GM13977 (cell line): ENCODE results near the gene PDPK1.

Experiments used
- DNase-seq: peaks from one replicate; pipeline ENCODE4 v3.0.0; 2012; ENCODE audit warnings: low spot score
- CTCF ChIP-seq: IDR thresholded peaks from 2 replicates; pipeline ENCODE4 v1.5.1; 2012; ENCODE audit warnings: mild to moderate bottlenecking, control low read depth; ENCODE audit not compliant: insufficient read depth; ENCODE audit errors: extremely low read depth, missing control alignments
- in situ Hi-C: fragments of 300-500 bp; cut with MboI; formaldehyde crosslinking; loops from one replicate; pipeline ENCODE4 v1.12.0; 2022; ENCODE audit warnings: low sequenced_read_pairs, low pct_unique_long_range_greater_than_20kb, mixed read lengths, inconsistent platforms; ENCODE audit not compliant: unreplicated experiment

The PDPK1 gene

DNA sequence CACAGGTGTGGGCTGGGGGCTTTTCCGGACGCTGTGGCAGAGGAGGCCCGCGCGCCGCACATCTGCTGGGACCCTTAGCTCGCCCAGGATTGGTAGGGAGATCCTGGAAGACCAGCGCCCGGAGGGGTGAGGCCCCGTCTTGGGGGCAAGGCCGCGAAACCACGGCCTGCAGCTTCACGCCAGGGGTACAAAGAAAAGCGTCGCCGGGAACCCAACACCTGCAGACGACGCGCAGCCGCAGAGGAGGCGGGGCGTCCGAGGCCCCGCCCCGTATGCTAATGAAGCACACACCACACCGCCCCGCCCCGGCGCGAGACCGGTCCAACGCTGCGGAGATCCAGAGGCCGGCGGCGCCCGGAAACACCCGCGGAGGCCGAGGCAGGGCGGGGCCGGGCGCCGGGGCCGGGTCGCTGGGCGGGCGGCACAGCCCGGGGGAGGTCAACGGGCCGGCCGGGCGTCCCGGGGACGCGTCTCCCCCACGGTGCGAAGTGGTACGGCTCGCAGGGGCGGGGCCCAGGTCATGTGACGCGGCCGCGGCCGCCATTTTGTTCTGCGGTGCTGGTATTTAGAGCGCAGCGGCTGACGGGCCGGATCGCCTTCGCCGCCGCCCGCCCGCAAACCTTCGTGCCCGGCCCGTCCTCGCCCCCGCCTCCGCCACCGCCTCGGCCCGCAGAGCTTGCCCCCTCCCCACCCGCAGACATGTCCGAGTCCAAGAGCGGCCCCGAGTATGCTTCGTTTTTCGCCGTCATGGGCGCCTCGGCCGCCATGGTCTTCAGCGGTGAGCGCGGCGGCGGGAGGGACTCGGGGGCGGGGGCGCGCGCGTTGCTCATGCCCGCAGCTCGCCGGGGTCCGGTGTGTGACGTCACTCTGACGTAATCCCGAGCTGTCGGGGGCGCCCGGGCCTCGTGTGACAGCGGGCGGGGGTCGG lies 24.2 kb upstream of the PDPK1 start, which contains the start of gene ATP6V0C:
ATP6V0C (plus strand) TSS at position 548 of the 928 bp plus-strand sequence; CDS start at position 700, 152 bp downstream.
- DNase-seq = peak; percentile 99
- no peak for TF ChIP-seq CTCF
- in situ Hi-C loops = no loop called here

GRCh38 chr16:2514333-2515179 lies 23.3 kb upstream of the PDPK1 start:
- in situ Hi-C loops = no loop called here
- peak; percentile 55 for DNase-seq

DNA sequence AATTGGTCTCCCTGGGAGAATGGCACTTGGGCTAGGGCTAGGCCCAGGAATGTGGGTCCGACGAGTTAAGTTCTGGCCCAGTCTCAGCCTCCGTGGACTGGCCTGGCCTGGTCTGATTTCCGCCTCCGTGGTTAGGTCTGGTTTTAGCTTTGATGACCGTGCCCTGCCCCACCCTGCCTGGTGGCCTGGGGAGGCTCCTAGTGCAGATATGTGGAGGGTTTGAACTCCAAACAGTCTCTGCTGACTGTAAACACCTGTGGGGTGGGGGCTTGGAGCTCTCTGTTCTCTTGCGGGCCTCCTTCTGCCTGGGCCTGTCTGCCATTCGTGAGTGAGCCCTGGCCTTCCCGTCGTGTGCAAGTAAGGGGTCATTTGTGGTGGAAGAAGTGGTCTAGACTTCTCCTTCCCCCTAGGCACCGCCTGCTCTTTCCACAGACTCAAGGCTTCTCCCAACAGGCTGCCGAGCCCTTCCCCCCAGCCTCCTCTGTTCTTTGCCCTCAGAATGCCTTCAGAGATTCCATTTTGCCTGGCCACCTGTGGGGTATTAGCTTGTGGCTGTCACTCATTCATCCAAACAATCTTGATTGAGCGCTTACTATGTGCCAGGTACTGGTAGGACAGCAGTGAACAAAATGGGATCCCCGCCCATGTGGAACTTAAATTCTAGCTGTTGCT lies 22.5 kb upstream of the PDPK1 start:
- no peak for DNase-seq
- TF ChIP-seq CTCF = no peak
- in situ Hi-C loops = no loop called here

More at GRCh38 chr16:2514333-2515179, 23.3 kb upstream of the PDPK1 start:
- no peak for TF ChIP-seq CTCF

DNA sequence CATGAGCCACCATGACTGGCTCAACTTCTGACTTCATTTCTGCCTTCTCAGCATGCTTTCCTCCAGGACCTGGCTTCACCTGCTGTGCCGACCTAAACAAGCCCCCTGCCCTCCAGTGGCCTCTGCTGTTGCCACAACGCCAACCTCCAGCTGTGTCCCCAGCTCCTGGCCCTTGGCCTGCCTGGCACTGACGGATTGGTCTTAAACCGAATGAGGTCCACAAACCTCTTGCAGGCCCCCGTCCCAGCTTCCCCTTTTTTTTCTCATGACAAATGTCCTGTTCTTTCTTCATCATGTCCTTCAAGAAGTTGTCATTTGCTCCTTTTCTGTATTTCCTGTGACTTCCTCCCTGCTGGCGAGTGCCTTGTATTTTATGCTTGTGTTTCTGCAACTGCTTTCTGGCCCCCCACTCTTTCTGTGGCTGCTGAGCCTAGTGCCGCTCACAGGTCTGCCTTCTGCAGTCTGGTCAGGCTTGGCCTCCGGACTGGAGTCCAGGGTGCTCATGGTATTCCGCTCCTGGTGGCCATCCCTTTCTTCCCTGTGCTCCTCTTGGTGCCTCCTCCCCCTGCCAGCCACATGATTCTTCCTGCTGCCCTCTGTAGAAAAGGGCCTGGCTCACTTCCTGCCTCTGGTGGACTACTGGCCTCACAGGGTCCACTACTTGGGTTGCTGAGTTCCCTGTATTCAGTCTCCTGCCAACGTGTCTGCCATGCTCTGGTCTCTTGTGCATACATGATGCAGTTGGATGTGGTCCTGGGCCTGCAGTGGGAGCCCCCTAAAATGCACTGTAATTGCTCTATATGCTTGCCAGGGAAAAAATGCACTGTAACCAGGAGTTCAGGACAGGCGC lies 21.2 kb upstream of the PDPK1 start:
- in situ Hi-C loops = no loop called here
- TF ChIP-seq CTCF = no peak
- no peak for DNase-seq

DNA sequence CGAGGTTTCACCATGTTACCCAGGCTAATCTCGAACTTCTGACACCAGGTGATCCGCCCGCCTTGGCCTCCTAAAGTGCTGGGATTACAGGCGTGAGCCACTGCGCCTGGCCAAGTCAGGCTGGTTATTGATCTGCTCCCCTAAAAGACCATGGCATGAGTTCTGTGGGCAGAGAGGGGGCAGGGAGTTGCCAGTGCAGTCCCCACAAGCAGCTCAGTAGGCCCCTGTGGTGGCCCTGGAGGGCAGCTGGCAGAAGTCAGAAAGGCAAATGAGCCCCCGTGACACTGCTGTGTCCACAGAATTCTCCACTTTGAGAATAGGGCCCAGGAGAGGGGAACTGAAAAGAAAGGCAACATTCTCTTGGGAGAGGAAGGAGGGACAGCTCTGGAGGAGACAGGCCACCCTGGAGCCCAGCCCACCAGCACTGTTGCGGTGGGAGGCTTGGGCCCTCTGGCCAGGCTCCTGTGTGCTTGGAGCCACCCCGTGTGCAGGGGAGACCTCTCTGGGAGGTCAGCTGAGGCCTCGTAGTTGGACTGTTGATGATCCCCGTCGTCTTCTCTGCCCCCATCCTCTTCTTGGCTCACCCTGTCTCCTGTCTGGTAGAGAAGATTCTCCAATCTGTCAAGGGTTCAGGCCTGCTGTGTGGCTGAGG lies 19.7 kb upstream of the PDPK1 start:
- DNase-seq = no peak
- in situ Hi-C loops = no loop called here
- TF ChIP-seq CTCF = no peak
